GM19238 (cell line): Measurements from ENCODE around the gene PTCRA.
"Not testable (repeated sequence)": the region's sequence is repeated elsewhere in the genome, so short reads cannot be mapped to it uniquely, and the experiment has no call there.

Experiments
- DNase-seq: peaks from one replicate; pipeline ENCODE4 v3.0.0; 2011; ENCODE audit warnings: low spot score; ENCODE audit not compliant: insufficient read length

Gene PTCRA, protein sequence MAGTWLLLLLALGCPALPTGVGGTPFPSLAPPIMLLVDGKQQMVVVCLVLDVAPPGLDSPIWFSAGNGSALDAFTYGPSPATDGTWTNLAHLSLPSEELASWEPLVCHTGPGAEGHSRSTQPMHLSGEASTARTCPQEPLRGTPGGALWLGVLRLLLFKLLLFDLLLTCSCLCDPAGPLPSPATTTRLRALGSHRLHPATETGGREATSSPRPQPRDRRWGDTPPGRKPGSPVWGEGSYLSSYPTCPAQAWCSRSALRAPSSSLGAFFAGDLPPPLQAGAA

DNA sequence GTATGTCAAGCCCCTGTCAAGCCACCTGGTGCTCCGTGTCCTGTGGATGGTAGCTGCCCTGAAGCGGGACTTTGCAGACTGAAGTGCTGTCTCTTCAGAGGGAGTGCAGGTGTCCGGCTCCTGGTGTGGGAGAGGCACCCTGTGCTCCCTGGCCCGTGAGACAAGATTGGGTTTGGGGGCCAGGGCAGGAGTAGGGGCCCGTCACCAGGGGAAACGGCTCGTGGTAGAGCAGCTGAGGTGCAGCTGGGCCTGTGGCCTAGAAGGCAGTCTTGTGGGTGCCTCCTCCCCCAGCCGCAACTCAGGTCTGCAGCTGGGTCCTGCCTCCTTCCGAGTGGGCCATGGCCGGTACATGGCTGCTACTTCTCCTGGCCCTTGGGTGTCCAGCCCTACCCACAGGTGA is at the start of gene PTCRA:
Gene PTCRA (plus strand): TSS at position 322 of the 400 bp plus-strand sequence. CDS start 17 bp downstream, at position 339.
- DNase-seq, result no peak

DNA sequence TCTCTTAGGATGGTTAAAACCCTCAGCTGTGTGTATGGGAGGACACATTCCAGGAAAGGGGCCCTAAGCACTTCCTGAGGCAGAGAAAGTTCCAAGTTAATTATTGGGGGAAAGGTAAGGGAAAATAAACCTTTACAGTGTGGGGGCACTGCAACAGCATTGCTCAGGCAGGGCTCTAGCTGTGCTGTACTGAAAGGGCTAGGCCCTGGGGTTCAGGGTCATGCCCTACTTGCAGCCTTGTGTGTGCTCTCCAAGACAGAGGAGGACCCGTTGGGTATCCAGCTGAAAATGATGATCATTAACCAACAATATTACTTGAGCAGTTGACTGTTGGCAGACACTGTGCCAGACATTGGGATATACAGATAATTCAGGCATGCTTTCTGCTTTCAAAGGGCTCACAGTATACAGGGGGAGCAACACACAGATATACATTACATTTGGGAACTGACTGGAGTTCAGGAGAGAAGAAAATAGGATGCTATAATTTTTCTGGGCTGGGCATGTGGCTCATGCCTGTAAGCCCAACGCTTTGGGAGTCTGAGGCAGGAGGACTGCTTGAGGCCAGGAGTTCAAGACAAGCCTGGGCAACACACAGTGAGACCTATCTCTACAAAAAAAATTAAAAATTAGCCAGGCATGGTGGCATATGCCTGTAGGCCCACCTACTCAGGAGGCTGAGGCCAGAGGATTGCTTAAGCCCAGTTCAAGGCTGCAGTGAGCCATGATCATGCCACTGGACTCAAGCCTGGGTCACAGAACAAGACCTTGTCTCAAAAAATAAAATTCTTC is 45.5 kb upstream of the PTCRA start:
- DNase-seq, result no peak

DNA sequence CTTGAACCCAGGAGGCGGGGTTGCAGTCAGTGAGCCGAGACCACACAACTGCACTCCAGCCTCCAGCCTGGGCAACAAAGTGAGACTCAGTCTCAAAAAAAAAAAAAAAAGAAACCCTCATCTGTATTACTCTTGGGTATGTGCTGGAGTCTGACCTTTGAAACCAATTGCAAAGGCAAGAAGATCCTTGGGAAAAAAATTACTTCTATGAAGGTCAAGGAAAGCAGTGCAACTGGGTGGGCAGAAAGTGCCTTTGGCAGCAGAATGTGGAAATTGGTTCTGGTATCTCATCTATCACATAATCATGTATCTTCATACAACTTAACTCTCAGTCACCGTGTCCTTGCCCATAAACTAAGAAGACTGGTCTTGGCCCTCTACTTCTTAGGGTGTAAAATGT is 44.1 kb upstream of the PTCRA start:
- DNase-seq, result no peak

DNA sequence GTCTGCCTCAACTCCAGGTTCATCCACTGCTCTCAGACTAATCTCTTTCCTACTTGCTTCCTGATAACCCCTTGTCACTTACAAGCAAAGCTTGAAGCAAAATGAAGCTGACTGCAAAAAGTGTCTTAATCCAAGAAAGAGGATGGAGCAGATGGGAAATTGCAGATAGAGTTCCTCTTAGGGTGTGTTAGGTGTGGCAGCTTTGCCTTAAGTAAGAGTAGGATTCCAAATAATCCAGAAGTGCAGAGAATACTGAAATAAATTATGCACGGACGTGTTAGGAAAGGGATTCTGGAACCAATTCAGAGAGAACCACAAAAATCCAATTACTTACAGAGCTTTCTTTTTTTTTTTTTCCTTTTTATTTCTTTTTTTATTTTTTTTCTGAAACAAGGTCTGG is 42.5 kb upstream of the PTCRA start:
- no peak for DNase-seq

DNA sequence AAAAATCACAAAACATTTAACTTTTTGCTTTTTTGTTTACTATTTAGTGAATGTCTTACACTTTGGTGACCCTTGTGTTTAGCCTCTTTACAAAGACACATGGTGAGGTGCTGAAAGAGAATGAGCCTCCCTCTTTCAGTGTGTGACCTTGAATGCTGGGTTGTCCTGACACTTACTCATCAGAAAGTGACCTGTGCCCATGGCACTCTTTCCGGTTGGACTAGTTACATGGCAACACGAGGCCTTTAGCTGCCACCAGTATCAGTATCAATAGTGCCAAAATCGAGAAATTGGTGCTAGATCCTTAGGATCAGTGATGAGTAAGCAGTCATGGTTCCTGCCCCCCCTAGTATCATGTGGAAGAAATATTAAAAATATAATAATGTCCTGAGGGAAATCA is 38.2 kb upstream of the PTCRA start:
- DNase-seq, result no peak

DNA sequence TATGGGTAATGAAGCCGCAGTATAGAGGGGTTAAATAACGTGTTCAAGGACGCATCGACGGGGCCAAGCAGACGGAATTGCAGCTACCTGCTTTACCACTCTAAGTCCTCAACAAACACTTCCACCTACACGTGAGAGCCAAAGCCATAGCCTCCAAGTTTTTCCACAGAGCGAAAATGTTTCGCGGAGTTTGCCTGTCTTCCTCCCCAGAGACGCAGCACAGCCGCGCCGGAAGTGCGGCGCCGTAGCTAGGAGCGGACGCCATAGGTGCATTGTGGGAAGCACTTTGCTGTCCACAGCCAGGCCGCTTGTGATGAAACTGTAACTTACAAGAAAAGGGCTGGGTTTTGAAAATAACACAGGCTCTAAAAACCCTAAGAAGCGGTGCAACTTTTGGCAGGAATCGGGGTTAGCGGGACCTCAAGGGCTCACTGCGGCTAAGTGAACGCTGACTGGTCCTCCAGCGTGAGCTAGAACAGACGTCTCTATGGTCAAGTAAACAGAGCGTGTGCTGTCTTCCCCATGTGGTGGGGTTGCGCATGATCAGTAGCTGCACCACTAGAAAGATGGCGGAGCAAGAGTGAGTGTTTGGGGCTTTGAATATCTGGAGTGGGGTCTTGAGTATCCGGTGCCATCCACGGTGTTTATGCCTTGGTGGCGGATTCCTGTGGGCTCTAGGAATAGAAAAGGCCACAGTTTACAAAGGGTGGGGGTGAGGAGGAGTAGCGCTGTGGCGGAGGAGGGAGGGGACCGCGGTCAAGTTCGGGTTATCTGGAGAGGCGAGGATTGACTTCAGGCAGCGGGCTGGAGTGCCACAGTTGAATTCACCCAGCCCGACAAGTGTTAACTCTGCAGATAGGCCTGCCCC is 36.2 kb upstream of the PTCRA start, which contains the start of gene RPL7L1:
Gene RPL7L1 (plus strand): TSS at position 245 of the 868 bp plus-strand sequence. CDS start 295 bp downstream, at position 540.
- peak; percentile 66 for DNase-seq

DNA sequence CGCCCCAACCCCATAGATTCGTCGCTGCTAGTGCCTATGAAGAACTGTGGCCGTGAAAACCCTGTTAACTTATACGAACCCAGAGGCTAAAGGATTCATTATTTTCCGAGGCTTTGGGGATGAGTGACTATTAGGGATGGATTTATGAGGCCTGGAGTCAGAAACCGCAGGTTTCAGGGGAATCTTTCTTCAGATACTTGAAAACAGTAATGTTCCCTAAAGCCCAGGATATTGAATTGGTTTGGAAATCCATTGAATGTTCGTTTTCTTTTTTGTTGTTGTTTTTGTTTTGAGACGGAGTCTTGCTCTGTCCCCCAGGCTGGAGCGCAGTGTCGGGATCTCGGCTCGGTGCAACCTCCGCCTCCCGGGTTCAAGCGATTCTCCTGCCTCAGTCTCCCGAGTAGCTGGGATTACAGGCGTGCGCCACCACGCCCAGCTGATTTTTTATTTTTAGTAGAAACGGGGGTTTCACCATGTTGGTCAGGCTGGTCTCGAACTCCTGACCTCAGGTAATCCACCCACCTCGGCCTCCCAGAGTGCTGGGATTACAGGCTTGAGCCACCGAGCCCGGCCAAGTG is 35.5 kb upstream of the PTCRA start:
- not testable (repeated sequence) for DNase-seq

DNA sequence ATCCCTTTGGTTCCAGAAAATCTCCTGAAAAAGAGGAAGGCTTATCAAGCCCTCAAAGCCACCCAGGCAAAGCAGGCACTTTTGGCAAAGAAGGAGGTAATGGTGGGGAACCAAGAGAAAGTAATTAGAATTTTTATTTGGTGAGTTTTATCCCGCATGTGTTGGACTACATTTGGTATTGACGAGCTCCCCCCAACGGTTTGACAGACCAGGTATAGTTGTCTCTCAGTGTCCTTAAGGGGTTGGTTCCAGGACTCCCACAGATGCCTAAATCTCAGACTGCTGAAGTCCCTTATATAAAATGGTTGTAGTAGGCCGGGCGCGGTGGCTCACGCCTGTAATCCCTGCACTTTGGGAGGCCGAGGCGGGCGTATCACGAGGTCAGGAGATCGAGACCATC is 35.0 kb upstream of the PTCRA start:
- not testable (repeated sequence) for DNase-seq

DNA sequence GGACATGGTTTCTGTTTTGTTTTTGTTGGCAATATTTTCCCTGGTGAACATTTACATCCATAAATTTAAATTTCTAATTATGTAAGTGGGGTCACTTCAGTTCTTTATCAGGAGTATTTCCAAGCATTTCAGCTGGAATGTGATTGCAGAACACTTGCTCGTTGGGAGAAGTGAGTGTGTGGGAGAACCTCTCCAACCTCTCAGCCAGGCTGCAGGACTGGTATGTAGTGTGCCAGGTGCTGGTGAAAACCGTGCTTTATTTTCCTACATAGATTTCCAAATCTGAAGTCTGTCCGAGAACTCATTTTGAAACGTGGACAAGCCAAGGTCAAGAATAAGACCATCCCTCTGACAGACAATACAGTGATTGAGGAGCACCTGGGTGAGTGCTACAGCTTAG is 30.2 kb upstream of the PTCRA start:
- no peak for DNase-seq

DNA sequence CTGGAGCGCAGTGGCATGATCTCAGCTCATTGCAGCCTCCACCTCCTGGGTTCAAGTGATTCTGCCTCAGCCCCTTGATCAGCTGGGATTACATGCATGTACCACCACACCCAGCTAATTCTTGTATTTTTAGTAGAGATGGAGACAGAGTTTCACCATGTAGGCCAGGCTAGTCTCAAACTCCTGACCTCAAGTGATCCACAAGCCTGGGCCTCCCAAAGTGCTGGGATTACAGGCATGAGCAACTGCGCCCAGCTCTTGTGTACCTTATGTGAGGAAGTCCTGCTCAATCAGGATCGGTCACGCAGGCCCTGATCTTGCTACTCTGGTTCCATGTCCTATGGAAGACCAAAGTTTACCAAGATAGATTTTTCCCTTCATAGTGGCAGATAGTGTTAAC is 27.7 kb upstream of the PTCRA start:
- not testable (repeated sequence) for DNase-seq

DNA sequence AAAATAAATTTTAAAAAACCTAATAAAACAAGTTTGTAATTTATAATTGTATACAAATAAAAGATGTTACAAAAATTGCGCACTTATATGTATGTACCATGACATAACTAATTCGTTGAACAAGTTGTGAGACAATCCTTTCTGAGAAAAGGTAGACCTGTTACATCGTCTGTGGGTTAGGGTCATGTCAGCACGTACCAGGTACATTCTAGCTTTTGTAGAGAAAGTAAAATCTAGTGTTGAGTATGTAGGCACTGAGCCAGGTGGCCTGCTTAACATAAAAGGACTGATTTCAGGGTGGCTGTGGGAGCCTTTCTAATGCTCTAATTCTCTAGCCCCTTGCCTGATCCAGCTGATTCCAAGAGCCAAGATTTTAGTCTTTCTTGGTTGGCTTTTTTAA is 26.0 kb upstream of the PTCRA start:
- DNase-seq, result no peak

DNA sequence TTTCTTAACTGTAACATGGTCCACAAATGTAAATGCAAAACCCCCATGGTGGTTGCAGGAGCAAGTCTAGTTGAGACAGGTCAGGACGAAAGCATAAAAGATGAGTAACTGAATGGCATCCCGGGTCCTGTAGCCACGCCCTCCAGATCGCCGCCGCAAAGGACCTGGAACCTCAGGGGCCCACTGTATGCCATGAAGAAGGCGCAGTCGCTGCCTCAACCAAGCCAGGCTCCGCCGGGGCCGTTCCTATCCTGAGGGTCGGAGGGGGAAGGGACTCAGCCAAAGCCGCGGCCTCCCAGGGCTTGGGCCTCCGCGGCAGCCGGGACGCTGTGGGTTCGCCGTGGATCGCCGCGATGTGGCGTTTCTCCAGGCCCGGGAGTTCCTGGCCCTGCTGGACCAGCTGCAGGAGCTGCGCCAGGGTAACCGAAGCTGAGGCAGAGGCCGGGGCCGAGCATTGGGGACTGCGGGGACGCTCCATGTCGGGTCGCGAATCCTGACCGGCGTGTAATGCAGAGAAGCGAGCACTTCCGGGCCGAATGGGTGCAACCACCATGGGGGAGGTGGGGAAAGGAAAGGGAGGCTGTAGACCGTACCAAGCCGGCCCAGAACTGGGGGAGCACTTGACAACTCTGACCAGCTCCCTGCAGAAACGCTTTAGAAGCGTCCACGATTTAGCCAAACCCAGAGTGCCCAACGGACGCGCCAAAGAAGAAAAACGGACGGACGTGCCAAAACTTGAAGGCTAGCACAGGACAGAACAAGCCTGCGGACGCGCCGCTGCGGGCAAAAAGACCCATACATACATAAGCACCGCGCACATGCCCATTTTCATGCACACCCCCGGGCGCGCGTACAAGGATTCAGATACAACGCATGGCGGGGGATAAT is 25.3 kb upstream of the PTCRA start:
- DNase-seq, result peak; percentile 84

DNA sequence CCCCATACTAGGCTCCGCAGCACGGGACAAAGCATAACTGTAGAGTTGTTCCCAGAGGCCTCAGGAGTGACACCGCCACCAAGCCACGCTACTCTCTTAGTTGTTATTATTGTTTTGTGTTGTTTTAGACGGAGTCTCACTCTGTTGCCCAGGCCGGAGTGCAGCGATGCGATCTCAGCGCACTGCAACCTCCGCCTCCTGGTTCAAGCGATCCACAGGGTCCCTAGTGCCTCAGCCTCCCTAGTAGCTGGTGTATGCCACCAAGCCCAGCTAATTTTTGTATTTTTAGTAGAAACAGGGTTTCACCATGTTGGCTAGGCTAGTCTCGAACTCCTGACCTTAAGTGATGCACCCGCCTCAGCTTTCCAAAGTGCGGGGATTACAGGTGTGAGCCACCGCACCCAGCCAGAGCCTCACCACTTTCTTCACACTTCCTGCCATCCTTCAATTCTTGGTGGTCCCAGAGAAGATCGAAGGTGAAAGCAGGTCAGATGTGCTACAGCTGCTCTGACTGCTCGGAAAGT is 24.6 kb upstream of the PTCRA start:
- DNase-seq, result no peak

DNA sequence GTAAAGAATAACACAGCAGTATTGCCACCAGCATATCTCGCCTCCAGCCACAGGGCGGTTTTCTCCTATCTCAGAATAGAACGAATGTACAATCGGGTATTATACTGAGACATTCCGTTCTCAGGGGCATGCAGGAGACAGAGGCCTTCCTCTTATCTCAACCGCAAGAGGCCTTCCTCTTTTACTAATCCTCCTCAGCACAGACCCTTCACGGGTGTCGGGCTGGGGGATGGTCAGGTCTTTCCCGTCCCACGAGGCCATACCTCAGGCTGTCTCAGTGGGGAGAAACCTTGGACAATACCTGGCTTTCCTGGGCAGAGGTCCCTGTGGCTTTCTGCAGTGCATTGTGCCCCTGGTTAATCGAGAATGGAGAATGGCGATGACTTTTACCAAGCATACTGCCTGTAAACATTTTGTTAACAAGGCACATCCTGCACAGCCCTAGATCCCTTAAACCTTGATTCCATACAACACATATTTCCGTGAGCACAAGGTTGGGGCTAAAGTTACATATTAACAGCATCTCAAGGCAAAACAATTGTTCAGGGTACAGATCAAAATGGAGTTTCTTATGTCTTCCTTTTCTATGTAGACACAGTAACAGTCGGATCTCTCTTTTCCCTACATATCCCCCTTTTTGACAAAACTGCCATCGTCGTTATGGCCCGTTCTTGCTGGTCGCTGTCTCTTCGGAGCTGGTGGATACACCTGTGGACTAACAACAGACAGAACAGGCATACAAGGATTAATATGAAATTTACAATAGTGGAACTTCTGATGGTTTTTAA is 21.6 kb upstream of the PTCRA start:
- DNase-seq, result not testable (repeated sequence)

DNA sequence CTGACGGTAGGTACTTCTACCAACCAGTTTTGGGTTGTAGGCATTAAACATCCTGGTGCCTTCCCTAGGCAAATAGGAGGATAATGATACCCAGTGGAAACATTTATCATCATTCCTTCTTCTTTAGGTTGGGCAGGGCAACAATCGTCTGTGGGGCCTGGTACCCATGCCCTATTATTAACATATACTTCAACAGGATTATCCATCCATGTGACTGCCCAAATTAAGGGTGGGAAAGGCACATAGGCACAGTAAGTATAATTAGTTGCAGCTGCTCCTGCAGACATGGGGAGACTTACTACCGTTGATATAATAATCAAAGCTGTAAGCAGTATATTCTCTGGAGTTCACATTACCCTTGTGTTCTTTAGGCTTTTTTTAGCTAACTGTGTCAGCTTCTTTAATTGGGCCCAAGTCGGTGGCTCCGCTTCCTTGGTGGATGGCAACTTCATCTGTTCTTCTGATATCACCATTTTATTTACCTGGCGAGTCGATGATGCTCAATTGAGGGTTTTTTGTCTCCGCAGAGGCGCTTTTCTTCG is 19.6 kb upstream of the PTCRA start:
- no peak for DNase-seq

DNA sequence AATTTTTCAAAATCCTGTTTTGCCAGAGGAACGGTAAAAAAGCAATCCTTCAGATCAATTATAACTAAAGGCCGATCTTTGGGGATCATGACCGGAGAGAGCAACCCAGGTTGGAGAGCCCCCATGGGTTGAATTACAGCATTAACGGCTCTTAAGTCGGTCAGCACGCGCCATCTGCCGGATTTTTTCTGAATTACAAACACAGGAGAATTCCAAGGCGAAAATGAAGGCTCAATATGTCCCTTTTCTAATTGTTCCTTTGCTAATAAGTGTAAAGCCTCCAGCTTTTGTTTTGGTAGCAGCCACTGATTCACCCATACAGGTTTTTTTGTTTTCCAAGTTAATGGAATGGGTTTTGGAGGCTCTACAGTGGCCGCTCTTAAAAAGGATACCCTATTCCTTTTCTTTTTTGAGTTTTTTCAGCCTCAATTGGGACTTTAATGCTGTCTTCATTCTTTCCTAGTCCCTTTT is 16.9 kb upstream of the PTCRA start:
- no peak for DNase-seq

DNA sequence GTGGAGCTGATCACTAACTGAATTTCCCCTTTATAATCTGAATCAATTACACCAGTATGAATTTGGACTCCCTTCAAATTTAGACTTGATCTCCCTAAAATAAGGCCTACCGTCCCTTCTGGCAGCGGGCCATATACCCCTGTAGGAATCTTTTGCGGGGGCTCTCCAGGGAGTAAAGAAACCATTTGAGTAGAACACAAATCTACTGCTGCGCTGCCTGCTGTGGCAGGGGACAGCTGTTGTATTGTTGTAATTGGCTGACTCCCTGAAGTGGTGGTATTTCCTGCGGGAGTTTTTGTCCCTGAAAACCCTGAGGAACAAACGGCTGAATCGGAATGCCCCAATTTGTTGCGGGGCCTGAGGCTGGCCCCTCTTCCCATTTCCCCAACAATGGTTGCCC is 16.0 kb upstream of the PTCRA start:
- DNase-seq, result no peak

DNA sequence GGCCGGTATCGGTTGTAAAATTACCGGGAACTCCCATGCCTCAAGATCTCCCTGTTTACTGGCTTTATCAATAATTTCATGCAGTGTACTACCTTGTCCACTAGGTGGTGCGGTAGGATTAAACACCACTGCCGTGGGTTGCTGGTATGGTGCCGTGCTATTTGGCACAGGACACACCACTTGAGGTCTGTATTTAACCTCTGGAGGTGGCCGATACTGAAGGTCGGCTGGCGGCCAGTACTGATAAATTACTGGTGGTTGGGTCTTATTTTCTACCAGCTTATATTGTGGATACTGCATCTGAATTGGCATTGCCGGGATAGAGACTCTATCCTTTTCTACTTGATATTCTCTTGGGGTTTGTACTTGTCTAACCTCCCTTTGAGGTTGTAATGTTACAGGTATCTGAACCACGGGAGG is 14.3 kb upstream of the PTCRA start:
- peak; percentile 51 for DNase-seq
